DND-41 (cell line): Measurements from ENCODE around the gene ZMIZ1.

ENCODE experiments used
- EZH2 ChIP-seq: IDR thresholded peaks from 3 replicates; pipeline ENCODE4 v1.6.1; 2012; ENCODE audit warnings: borderline replicate concordance, low read depth, mild to moderate bottlenecking, moderate library complexity, low read length, inconsistent platforms; ENCODE audit not compliant: severe bottlenecking
- TF ChIP-seq, protein P1 (sequence below): IDR thresholded peaks from 2 replicates; pipeline ENCODE4 v1.5.1; 2012; ENCODE audit warnings: borderline replicate concordance, low read length, moderate library complexity, mild to moderate bottlenecking; ENCODE audit not compliant: poor library complexity, severe bottlenecking; ENCODE audit errors: extremely low read depth

DNA sequence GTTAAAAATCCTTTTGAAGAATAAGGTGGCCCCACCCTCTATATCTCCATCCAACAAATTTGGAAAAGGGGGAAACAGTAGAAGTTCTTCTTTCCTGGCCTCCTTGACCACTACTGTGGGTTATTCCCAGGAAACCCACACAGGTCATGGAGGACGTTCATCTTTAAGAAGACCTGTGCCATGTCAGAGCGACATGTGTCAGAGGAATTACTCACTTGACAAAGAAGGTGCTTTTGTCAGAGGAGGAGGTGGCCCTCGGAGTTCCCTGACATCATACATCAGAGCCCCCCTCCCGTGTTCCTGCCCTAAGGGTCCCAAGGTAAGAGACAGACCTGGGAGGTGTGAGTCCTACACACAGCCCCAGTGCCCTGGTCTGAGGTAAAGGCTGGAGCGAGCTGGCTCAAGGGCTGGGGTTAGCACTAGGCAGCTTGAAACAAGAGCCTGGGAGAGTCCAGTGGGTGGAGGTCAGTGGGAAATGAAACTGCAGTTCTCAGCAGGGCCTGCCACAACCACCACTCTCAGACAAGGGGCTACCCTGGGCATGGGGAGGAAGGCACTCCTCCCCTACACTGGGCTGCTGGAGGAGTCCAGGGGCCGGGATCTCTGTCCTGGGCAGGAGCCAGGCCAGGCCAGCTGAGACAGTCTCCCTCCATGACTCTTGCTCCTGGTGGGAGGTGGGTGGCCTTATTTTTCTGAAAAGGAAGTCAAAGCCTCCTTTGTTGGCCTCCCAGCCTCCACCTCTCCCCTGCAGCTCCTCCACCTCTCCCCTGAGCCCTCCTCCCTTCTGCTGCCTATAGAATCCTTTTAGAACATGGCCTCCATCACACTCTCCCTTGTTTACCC is 21.8 kb upstream of the ZMIZ1 start:
- no peak for TF ChIP-seq EZH2
- TF ChIP-seq, protein P1, sequence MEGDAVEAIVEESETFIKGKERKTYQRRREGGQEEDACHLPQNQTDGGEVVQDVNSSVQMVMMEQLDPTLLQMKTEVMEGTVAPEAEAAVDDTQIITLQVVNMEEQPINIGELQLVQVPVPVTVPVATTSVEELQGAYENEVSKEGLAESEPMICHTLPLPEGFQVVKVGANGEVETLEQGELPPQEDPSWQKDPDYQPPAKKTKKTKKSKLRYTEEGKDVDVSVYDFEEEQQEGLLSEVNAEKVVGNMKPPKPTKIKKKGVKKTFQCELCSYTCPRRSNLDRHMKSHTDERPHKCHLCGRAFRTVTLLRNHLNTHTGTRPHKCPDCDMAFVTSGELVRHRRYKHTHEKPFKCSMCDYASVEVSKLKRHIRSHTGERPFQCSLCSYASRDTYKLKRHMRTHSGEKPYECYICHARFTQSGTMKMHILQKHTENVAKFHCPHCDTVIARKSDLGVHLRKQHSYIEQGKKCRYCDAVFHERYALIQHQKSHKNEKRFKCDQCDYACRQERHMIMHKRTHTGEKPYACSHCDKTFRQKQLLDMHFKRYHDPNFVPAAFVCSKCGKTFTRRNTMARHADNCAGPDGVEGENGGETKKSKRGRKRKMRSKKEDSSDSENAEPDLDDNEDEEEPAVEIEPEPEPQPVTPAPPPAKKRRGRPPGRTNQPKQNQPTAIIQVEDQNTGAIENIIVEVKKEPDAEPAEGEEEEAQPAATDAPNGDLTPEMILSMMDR = no peak
